ENCODE results near the gene TRANK1.
"Not testable (repeated sequence)": the region's sequence is repeated elsewhere in the genome, so short reads cannot be mapped to it uniquely, and the experiment has no call there.

TRANK1 gene

GRCh38 chr3:36957063-36957462, 12.2 kb upstream of the TRANK1 start:
- TF ChIP-seq CTCF (IDR thresholded peaks at IDR 0.05; ENCODE audit: low read length, missing control alignments) = no peak
- no peak for DNase-seq (ENCODE audit: low read depth)

GRCh38 chr3:36956155-36956554, 11.3 kb upstream of the TRANK1 start:
- TF ChIP-seq CTCF (IDR thresholded peaks at IDR 0.05; ENCODE audit: low read length, missing control alignments) = no peak
- no peak for DNase-seq (ENCODE audit: low read depth)
- no peak overlapping the region for H3K4me3 ChIP-seq (replicated peaks; ENCODE audit: low read depth, low read length)

More at GRCh38 chr3:36957063-36957462, 12.2 kb upstream of the TRANK1 start:
- H3K4me3 ChIP-seq (replicated peaks; ENCODE audit: low read depth, low read length) = no peak overlapping the region

- TF ChIP-seq CTCF (IDR thresholded peaks at IDR 0.05; ENCODE audit: low read length, missing control alignments) = no peak
- H3K4me3 ChIP-seq (replicated peaks; ENCODE audit: low read depth, low read length) = no peak overlapping the region
- DNase-seq (ENCODE audit: low read depth) = no peak
These were observed 9.7 kb upstream of the TRANK1 start for GRCh38 chr3:36954452-36955134.

- H3K4me3 ChIP-seq (replicated peaks; ENCODE audit: low read depth, low read length); DNase-seq (ENCODE audit: low read depth): not testable (repeated sequence)
These were observed 3.0 kb upstream of the TRANK1 start for GRCh38 chr3:36947814-36948213.

GRCh38 chr3:36945333-36945980, 603 bp upstream of the TRANK1 start:
- TF ChIP-seq CTCF (IDR thresholded peaks at IDR 0.05; ENCODE audit: low read length, missing control alignments) = no peak
- peak overlapping the region; percentile 64 for H3K4me3 ChIP-seq (replicated peaks; ENCODE audit: low read depth, low read length)
- no peak for DNase-seq (ENCODE audit: low read depth)

- peak overlapping the region; percentile 64 for H3K4me3 ChIP-seq (replicated peaks; ENCODE audit: low read depth, low read length)
- peak; percentile 68 for DNase-seq (ENCODE audit: low read depth)
- peak; percentile 2 for TF ChIP-seq CTCF (IDR thresholded peaks at IDR 0.05; ENCODE audit: low read length, missing control alignments)
These were observed 728 bp downstream of the TRANK1 start for GRCh38 chr3:36944012-36944640.

- peak overlapping the region; percentile 64 for H3K4me3 ChIP-seq (replicated peaks; ENCODE audit: low read depth, low read length)
- no peak for DNase-seq (ENCODE audit: low read depth)
- no peak for TF ChIP-seq CTCF (IDR thresholded peaks at IDR 0.05; ENCODE audit: low read length, missing control alignments)
These were observed 1.3 kb downstream of the TRANK1 start for GRCh38 chr3:36943601-36944000.
